GM12878 (cell line): ENCODE results near the gene PITPNM3. TPM values are rescaled to one million over a fixed set of nuclear protein-coding genes. Genes with fewer than 3 reads are reported as not detected.

ENCODE experiments used
- ATAC-seq: fragments of 200-7000 bp; cut with Tn5 transposase; 3 replicates; pipeline ENCODE4 v1.9.1; 2020; ENCODE audit warnings: mild to moderate bottlenecking, moderate library complexity
- BruUV-seq: library from RNA; stranded (reverse); fragments of 400-500 nt; replicated peaks from 2 replicates; lab custom pipeline; 2021; lab: Mats Ljungman, UMichigan
- CTCF ChIA-PET: fragments of 300-600 bp; sonication (Branson Sonifier 250); formaldehyde crosslinking; extraction: SDS; loops from one replicate; lab custom pipeline; 2021; ENCODE audit warnings: inconsistent platforms; lab: Yijun Ruan, JAX
- POLR2A ChIA-PET: fragments of 350-600 bp; formaldehyde crosslinking; extraction: SDS; loops from one replicate; lab custom pipeline; 2021; ENCODE audit warnings: inconsistent platforms; lab: Charles Lee
- RAD21 ChIA-PET: fragments of 300-600 bp; sonication (Branson Sonifier 250); formaldehyde crosslinking; loops from one replicate; lab custom pipeline; 2023; ENCODE audit warnings: antibody characterized with exemption; ENCODE audit not compliant: unreplicated experiment; lab: Charles Lee
- SMC1A ChIA-PET: fragments of 300-600 bp; sonication (Branson Sonifier 250); formaldehyde crosslinking; loops from one replicate; lab custom pipeline; 2023; ENCODE audit not compliant: unreplicated experiment, uncharacterized antibody; lab: Charles Lee
- DNase-seq: peaks from one replicate; pipeline ENCODE4 v3.0.0-alpha.2; 2011; ENCODE audit warnings: low read depth, low spot score
- FAIRE-seq: peaks from 3 replicates; lab custom pipeline; 2011; peaks lifted over from hg19 to GRCh38; lab: Jason Lieb, UNC
- H2AFZ ChIP-seq: 2 replicates; pipeline ENCODE4 v1.6.0; 2011; ENCODE audit warnings: low read depth, low read length, control low read depth; ENCODE audit not compliant: control insufficient read depth
- H3K27ac ChIP-seq: 2 replicates; pipeline ENCODE4 v1.5.1; 2011; ENCODE audit warnings: control low read depth; ENCODE audit not compliant: control insufficient read depth, insufficient read depth
- H3K27me3 ChIP-seq, 2 experiments: replicated peaks in 1 of 2; 2 replicates each; pipeline versions ENCODE4 v1.6.0 to v1.6.1; 2011; ENCODE audit warnings: low read length in 1 of 2; ENCODE audit not compliant: control insufficient read depth in 2 of 2, insufficient read depth in 2 of 2
- H3K36me3 ChIP-seq, 2 experiments: 2 replicates each; pipeline ENCODE4 v1.5.1; 2011; ENCODE audit warnings: low read length in 1 of 2; ENCODE audit not compliant: control insufficient read depth in 2 of 2, insufficient read depth in 2 of 2
- H3K4me1 ChIP-seq: 2 replicates; pipeline ENCODE4 v1.6.1; 2011; ENCODE audit warnings: mild to moderate bottlenecking, low read length, moderate library complexity, mixed read lengths; ENCODE audit not compliant: control insufficient read depth, insufficient read depth
- H3K4me2 ChIP-seq: 2 replicates; pipeline ENCODE4 v1.6.0; 2011; ENCODE audit warnings: control low read depth; ENCODE audit not compliant: control insufficient read depth, insufficient read depth
- H3K4me3 ChIP-seq: fragments of 200-600 bp; sonication (generic); 2 replicates; pipeline ENCODE4 v1.5.1; 2016
- H3K79me2 ChIP-seq: 2 replicates; pipeline ENCODE4 v1.6.0; 2011; ENCODE audit warnings: low read length; ENCODE audit not compliant: control insufficient read depth, insufficient read depth
- H3K9ac ChIP-seq: 2 replicates; pipeline ENCODE4 v1.8.0; 2011; ENCODE audit warnings: low read length, control low read depth, mixed read lengths; ENCODE audit not compliant: control insufficient read depth, insufficient read depth
- H3K9me3 ChIP-seq: replicated peaks from 3 replicates; pipeline ENCODE4 v1.5.1; 2011; ENCODE audit warnings: mild to moderate bottlenecking, low read length; ENCODE audit not compliant: control insufficient read depth, insufficient read depth
- H4K20me1 ChIP-seq: 2 replicates; pipeline ENCODE4 v1.6.0; 2011; ENCODE audit not compliant: control insufficient read depth, insufficient read depth
- HDAC2 ChIP-seq: fragments of 200-600 bp; sonication (generic); IDR thresholded peaks from 2 replicates; pipeline ENCODE4 v1.6.1; 2017
- IKZF1 ChIP-seq: fragments of 450-650 bp; conservative IDR thresholded peaks from 2 replicates; pipeline ENCODE4 v1.6.1; 2017; ENCODE audit warnings: antibody characterized with exemption, mild to moderate bottlenecking
- KAT2A ChIP-seq: conservative IDR thresholded peaks from 2 replicates; pipeline ENCODE4 v1.6.1; 2011; ENCODE audit warnings: low read depth, low read length; ENCODE audit not compliant: control insufficient read depth
- NFYB ChIP-seq: IDR thresholded peaks from 2 replicates; pipeline ENCODE4 v1.6.1; 2011; ENCODE audit warnings: low read depth, mild to moderate bottlenecking, low read length, improper control_type of control experiment, moderate library complexity; ENCODE audit not compliant: insufficient read depth
- WGBS: methylation state at CpG from one replicate; pipeline ENCODE4 v1.1.6; 2016; ENCODE audit warnings: low lambda C conversion rate; ENCODE audit not compliant: insufficient replicate concordance, insufficient coverage; ENCODE audit errors: missing lambda C conversion rate; 5-methylcytosine and 5-hydroxymethylcytosine counted together
- in situ Hi-C: fragments of 300-500 bp; cut with MboI; formaldehyde crosslinking; loops from 9 replicates; pipeline ENCODE4 v1.14.3; 2018; ENCODE audit warnings: mixed read lengths
- intact Hi-C: fragments of 100-400 bp; cut with micrococcal nuclease; formaldehyde crosslinking; loops from one replicate; pipeline ENCODE4 v1.14.2; 2022; ENCODE audit not compliant: unreplicated experiment
- polyA plus RNA-seq, 11 experiments: library from polyadenylated mRNA; depleted of rRNA in 4 of 11; unstranded in 6 of 11; stranded (reverse) in 5 of 11; fragments of >200 nt; fragmentation: Nextera tagmentation in 4 of 11; fragmentation: Illumina TruSeq in 1 of 11; extraction: Ambion mirVana in 4 of 11; extraction: Trizol in 1 of 11; gene quantifications; 1 replicate in 1 of 11; 2 replicates in 10 of 11; pipeline versions ENCODE4 v1.2.1 to v1.2.3, GENCODE V29; 2011 to 2016; ENCODE audit warnings: inconsistent platforms in 2 of 11, missing spikeins in 2 of 11, low read depth in 1 of 11
- total RNA-seq, 4 experiments: library from RNA; depleted of rRNA in 3 of 4; stranded (reverse); fragments of >200 nt in 3 of 4; fragmentation: Illumina TruSeq in 1 of 4; extraction: Trizol in 1 of 4; gene quantifications; 2 replicates each; pipeline versions ENCODE4 v1.2.1 to v1.2.3, GENCODE V29; 2013 to 2021
- TF ChIP-seq, protein P1 (sequence below): fragments of 450-650 bp; IDR thresholded peaks from 2 replicates; pipeline ENCODE4 v1.6.1; 2016; ENCODE audit warnings: mild to moderate bottlenecking
- TF ChIP-seq, protein P2 (sequence below): IDR thresholded peaks from 2 replicates; pipeline ENCODE4 v1.6.1; 2011; ENCODE audit warnings: low read depth, low read length, improper control_type of control experiment, borderline replicate concordance

The PITPNM3 gene
- total and polyA plus RNA-seq, 10 of the 15 experiments (the other 5 are each of a cell fraction or from before 2014, with no cell fraction given), result 0.02 to 0.49 (median 0.19) TPM; not detected in 1

DNA sequence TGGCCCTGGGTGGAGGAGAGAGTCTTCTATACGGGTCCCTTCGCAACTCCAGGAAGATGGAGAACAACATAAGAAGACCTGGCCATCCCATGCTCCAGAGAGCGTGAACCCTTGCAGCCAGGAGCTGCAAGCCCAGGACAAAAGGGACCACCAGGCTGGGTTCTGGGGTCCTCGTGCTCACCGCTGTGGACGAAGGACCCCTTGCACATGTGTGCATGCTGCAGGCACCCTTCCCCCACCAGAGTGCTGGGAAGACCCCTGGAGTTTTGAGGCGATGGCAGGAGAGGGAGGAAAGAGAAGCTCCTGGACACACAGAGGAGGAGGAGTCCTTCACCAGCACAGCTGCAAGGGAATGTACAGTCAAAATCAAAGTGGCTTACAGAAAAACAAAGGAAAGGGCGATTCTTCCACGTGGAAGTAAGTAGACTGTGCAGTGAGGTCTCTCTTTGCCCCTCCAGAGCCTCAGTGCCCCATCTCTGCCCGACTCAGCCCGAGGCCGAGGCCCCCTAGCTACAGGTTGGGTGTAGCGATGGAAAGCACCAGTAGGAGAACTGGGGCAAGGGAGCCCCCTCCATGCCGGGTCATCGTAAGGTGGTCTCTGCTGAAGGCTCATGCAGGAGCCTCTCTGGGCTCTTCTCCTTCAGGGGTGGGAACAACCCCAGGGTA is 60.8 kb downstream of the PITPNM3 start (continued):
- TF ChIP-seq, protein P1, sequence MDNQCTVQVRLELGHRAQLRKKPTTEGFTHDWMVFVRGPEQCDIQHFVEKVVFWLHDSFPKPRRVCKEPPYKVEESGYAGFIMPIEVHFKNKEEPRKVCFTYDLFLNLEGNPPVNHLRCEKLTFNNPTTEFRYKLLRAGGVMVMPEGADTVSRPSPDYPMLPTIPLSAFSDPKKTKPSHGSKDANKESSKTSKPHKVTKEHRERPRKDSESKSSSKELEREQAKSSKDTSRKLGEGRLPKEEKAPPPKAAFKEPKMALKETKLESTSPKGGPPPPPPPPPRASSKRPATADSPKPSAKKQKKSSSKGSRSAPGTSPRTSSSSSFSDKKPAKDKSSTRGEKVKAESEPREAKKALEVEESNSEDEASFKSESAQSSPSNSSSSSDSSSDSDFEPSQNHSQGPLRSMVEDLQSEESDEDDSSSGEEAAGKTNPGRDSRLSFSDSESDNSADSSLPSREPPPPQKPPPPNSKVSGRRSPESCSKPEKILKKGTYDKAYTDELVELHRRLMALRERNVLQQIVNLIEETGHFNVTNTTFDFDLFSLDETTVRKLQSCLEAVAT, result no peak

GRCh38 chr17:6494239-6494941 is 62.0 kb downstream of the PITPNM3 start:
- no peak for TF ChIP-seq IKZF1
- TF ChIP-seq HDAC2, result no peak
- TF ChIP-seq, protein P2, sequence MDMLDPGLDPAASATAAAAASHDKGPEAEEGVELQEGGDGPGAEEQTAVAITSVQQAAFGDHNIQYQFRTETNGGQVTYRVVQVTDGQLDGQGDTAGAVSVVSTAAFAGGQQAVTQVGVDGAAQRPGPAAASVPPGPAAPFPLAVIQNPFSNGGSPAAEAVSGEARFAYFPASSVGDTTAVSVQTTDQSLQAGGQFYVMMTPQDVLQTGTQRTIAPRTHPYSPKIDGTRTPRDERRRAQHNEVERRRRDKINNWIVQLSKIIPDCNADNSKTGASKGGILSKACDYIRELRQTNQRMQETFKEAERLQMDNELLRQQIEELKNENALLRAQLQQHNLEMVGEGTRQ, result no peak
- TF ChIP-seq NFYB, result no peak
- TF ChIP-seq KAT2A, result no peak
- TF ChIP-seq, all 136 proteins: peak for 0
- Histone ChIP-seq H3K4me3 (no peak overlapping the region), H3K4me2 (no peak overlapping the region), H3K9me3 (no peaks in the 10 kb centered on the region), H3K27ac (no peak overlapping the region), H3K9ac (no peak overlapping the region), H3K27me3 (no peaks in the 10 kb centered on the region; a peak in 1 of 4 replicates), H3K4me1 (peaks cover 14% of the 10 kb centered on the region), H2AFZ (no peak overlapping the region), H4K20me1 (no peaks in the 10 kb centered on the region), H3K79me2 (no peaks in the 10 kb centered on the region), H3K36me3 (no peaks in the 10 kb centered on the region)
- in situ Hi-C loops, result no loop called here
- ChIA-PET POLR2A (no interaction called here), SMC1A (no interaction called here), CTCF (no interaction called here), RAD21 (no interaction called here)
- WGBS, result 53% methylated on average over 5 of the region's 5 CpGs
- FAIRE-seq (no peak), ATAC-seq (no peak), DNase-seq (no peak)
- intact Hi-C loops, result no loop called here
- no TSS peak for BruUV-seq
